ENCODE data around the gene CCDC137.

CCDC137 gene

DNA sequence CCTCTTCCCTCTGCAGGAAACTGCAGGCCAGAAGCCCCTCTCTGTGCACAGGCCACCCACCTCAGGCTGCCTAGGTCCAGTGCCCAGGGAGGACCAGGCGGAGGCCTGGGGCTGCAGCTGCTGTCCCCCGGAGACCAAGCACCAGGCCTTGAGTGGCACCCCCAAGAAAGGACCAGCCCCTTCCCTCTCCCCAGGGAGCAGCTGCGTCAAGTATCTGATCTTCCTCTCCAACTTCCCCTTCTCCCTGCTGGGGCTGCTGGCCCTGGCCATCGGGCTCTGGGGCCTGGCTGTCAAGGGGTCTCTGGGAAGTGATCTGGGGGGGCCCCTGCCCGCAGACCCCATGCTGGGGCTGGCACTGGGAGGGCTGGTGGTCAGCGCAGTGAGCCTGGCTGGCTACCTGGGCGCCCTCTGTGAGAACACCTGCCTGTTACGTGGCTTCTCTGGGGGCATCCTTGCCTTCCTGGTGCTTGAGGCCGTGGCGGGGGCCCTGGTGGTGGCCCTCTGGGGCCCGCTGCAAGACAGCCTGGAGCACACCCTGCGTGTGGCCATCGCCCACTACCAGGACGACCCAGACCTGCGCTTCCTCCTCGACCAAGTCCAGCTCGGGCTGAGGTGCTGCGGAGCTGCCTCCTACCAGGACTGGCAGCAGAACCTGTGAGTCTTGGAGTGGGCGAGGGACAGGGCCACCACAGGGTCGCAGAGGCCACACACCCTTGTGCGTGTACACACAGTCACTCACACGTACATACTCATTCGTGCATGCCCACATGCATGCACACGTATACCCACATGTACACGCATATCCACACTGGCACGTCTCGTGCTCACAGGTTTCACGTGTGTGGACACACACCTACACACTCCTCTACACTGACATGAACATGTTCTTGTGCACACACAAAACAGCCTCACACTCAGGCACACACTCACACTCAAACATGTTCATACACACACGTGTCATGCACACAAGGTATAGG, 21.3 kb upstream of the CCDC137 start:
- no peak for ATAC-seq (ENCODE audit: low read depth)
- no peak for DNase-seq (ENCODE audit: low spot score in 2 of 2)
- no peaks in the 10 kb centered on the region for H3K9me3 Mint-ChIP-seq
- H3K27ac Mint-ChIP-seq = no peak overlapping the region
- H3K4me1 Mint-ChIP-seq = peaks cover 2% of the 10 kb centered on the region
- no peaks in the 10 kb centered on the region for H3K36me3 Mint-ChIP-seq
- no peak overlapping the region for H3K4me3 Mint-ChIP-seq
- H3K27me3 Mint-ChIP-seq = peaks cover 2% of the 10 kb centered on the region

DNA sequence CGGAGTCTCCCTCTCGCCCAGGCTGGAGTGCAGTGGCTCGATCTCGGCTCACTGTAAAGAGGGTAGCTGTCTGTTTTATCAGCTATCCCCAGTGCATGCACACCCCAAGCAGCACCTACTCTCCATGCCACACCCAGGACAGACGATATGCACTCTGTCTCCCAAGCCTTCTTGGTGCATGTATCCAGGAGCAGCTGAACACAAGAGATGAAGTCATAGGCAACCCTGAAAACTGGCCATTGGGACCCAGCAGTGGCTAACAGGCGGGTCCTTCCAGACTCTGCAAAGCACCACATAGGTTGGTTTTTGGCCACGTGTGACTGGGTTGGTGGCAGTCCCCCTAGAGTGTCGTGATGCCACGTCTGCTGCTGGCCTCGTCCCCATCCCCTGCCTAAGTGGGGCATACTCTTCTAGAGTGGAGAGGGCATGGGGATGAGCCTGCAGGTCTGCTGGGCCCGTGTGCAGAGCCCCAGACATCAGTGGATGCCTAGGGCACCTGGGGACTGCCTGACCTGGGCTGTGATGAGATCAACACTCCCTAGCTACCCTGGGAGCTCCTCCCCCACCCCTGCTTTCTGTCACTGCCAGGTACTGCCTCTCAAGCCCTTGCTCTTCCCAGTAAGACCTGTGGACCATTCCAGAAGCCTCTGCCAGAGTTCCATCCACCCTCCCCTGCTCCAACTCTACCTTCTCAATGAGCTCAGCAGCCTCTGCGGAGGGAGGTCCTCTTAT, 19.5 kb upstream of the CCDC137 start:
- ATAC-seq (ENCODE audit: low read depth) = no peak
- Mint-ChIP-seq H3K27me3 (peaks cover 5% of the 10 kb centered on the region), H3K4me1 (peaks cover 5% of the 10 kb centered on the region), H3K36me3 (no peaks in the 10 kb centered on the region), H3K9me3 (no peaks in the 10 kb centered on the region), H3K27ac (no peak overlapping the region), H3K4me3 (no peak overlapping the region)
- no peak for DNase-seq (ENCODE audit: low spot score in 2 of 2)

DNA sequence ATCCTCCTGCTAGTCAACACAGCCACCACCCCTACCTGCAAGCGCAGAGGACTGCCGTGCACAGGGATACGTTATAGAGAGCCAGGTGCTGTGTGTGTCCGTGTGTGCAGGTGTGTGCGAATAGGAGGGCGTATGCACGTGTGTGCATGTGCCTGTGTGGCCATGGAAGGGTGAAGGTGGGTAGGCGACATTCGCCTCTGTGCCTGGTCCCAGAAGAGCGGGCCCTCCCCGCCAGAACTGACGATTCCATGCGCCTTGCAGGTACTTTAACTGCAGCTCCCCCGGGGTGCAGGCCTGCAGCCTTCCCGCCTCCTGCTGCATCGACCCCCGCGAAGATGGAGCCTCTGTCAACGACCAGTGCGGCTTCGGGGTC, 18.9 kb upstream of the CCDC137 start:
- Mint-ChIP-seq H3K36me3 (no peaks in the 10 kb centered on the region), H3K27ac (no peak overlapping the region), H3K4me1 (peaks cover 5% of the 10 kb centered on the region), H3K9me3 (no peaks in the 10 kb centered on the region), H3K27me3 (peaks cover 5% of the 10 kb centered on the region), H3K4me3 (no peak overlapping the region)
- DNase-seq (ENCODE audit: low spot score in 2 of 2) (no peak), ATAC-seq (ENCODE audit: low read depth) (no peak)

DNA sequence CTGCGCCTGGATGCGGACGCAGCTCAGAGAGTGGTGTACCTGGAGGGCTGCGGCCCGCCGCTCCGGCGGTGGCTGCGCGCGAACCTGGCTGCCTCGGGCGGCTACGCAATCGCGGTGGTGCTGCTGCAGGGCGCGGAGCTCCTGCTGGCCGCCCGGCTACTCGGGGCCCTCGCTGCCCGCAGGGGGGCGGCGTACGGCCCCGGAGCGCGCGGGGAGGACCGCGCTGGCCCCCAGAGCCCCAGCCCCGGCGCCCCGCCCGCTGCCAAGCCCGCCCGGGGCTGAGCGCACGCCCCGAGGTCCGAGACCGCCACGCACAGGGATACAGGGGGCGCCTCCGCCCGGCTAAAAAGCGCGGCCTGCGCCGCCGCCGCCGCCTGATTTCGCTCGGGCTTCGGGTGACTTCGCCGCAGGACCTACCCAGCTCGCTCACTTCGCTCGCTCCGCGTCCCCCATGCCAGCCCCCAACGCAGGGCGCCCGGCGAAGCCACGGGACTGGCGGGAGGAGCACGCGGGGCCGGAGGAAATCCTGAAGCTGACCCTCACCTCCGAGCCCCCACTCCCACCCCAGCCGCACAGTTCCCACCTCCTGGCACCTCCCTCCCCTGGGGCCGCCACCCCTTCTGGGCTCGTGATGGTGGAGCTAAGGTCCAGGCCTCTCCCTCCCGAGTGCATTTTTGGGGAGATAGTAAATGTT, 18.4 kb upstream of the CCDC137 start:
- Mint-ChIP-seq H3K4me3 (no peak overlapping the region), H3K9me3 (no peaks in the 10 kb centered on the region)
- no peak for ATAC-seq (ENCODE audit: low read depth)

DNA sequence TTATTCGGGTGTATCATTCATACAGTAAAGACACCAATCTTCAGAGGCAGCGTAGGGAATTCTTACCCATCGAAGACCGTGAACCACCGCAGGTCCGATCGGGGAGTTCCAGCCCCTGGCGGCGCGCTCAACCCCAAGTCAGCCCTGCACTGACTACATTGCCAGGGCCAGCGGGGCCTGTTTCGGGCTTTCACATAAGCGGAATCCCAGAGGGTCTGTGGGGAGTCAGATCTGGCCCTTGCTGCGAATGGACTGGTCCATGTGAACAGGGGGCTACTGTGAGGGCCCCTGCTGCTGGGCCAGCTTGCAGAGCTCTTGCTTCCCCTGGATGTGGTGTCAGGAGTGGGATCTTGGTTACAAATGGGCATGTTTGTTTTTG, 17.8 kb upstream of the CCDC137 start:
- no peak overlapping the region for H3K27ac Mint-ChIP-seq
- DNase-seq (ENCODE audit: low spot score in 2 of 2) (no peak), ATAC-seq (ENCODE audit: low read depth) (no peak)
- H3K27me3 Mint-ChIP-seq = peaks cover 9% of the 10 kb centered on the region
- H3K9me3 Mint-ChIP-seq = no peaks in the 10 kb centered on the region
- no peaks in the 10 kb centered on the region for H3K36me3 Mint-ChIP-seq
- H3K4me1 Mint-ChIP-seq = peaks cover 10% of the 10 kb centered on the region
- H3K4me3 Mint-ChIP-seq = no peak overlapping the region

More for the DNA sequence above, 18.4 kb upstream of the CCDC137 start:
- Mint-ChIP-seq H3K27me3 (peaks cover 5% of the 10 kb centered on the region), H3K36me3 (no peaks in the 10 kb centered on the region), H3K27ac (no peak overlapping the region), H3K4me1 (peaks cover 5% of the 10 kb centered on the region)
- no peak for DNase-seq (ENCODE audit: low spot score in 2 of 2)

DNA sequence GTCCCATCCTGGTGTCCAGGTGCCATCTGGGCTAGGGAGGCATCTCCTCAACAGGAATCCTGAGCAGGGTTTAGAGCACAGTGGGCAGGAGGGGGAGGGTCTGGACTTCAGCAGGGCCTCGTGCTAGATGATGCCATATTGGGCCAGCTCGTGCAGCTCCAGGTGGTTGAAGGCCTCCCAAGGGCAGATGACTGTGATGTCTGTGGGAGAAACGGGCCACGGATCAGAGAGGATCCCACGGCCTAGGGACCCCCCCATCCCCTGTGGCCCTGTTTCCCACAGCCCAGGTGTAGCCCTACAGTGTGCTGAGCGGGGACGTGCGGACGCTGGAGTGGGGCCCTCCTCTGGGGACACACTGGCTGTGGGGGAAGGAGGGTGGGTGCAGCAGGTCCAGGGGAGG, 15.6 kb upstream of the CCDC137 start:
- Mint-ChIP-seq H3K27ac (no peak overlapping the region), H3K4me3 (no peak overlapping the region), H3K36me3 (no peaks in the 10 kb centered on the region), H3K4me1 (peaks cover 10% of the 10 kb centered on the region), H3K9me3 (no peaks in the 10 kb centered on the region), H3K27me3 (peaks cover 7% of the 10 kb centered on the region)
- no peak for DNase-seq (ENCODE audit: low spot score in 2 of 2)
- ATAC-seq (ENCODE audit: low read depth) = no peak

DNA sequence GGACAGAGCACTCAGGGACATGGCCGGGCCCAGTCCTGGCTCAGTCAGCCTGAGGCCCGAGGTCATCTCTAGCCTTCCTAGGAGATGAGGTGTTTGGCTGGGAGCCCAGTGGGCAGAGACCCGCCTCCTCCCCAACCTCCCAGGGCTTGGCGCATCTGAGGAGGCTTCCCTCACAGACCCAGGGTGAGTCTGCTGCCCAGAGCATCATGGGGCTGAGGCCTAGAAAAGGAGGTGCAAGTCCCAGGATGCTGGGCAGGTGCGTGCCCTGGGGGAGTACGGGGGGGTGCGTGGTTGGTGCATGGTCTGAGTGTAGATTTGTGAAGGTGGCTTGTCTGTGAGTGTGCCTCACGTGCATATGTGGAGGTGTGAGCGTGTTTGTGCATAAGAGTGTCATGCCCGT, 14.8 kb upstream of the CCDC137 start:
- no peaks in the 10 kb centered on the region for H3K36me3 Mint-ChIP-seq
- ATAC-seq (ENCODE audit: low read depth) = no peak
- no peaks in the 10 kb centered on the region for H3K9me3 Mint-ChIP-seq
- H3K4me1 Mint-ChIP-seq = peaks cover 10% of the 10 kb centered on the region
- peaks cover 7% of the 10 kb centered on the region for H3K27me3 Mint-ChIP-seq
- DNase-seq (ENCODE audit: low spot score in 2 of 2) = no peak
- peak overlapping the region; percentile 59 for H3K4me3 Mint-ChIP-seq
- no peak overlapping the region for H3K27ac Mint-ChIP-seq

DNA sequence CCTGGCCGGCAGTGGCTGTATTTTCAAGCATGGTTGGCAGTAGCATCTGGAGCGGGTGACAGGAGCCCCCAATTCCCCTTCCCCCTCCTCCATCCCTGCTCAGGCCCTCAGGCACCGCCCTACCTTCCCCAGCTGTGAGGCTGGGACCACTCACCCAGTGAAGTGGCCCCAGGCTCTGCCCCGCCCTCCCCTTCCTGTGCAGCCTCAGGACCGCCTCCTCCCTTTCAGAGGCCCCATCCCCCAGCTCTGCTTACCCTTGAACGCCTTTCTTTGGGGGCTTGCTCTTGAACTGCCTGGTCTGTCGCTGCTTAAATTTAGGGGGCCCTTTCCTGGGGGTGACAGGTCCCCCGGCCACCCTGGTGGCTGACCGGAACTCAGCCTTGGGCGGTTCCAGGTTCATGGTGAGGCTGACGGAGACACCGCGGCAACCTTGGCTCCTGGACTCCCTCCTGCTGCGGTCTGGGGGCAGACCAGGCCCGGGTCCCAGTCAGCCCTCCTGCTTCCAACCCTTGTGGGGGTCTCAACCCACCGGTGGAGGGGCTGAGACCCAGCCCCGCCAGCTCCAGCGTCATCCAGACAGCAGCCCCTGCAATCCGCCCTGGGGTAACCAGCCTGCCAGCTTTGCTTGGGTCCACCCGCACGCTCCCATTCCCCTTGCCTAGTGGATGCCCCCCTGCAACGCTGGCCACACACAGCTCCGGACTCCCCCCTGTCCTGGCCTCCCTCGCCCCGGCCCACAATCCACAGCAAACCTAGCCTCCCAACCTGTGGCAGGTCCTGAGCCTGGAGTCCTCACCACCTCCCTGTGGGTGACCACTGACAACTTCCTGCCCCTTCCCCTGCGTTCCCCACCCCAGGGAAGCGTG, 13.4 kb upstream of the CCDC137 start:
- H3K4me3 Mint-ChIP-seq = peak overlapping the region; percentile 85
- H3K27me3 Mint-ChIP-seq = peaks cover 7% of the 10 kb centered on the region
- peak overlapping the region; percentile 67 for H3K27ac Mint-ChIP-seq
- H3K9me3 Mint-ChIP-seq = no peaks in the 10 kb centered on the region
- ATAC-seq (ENCODE audit: low read depth) (peak; percentile 72), DNase-seq (ENCODE audit: low spot score in 2 of 2) (peak in 1 of 2 donors; percentile 25)
- peaks cover 8% of the 10 kb centered on the region for H3K4me1 Mint-ChIP-seq
- H3K36me3 Mint-ChIP-seq = no peaks in the 10 kb centered on the region

DNA sequence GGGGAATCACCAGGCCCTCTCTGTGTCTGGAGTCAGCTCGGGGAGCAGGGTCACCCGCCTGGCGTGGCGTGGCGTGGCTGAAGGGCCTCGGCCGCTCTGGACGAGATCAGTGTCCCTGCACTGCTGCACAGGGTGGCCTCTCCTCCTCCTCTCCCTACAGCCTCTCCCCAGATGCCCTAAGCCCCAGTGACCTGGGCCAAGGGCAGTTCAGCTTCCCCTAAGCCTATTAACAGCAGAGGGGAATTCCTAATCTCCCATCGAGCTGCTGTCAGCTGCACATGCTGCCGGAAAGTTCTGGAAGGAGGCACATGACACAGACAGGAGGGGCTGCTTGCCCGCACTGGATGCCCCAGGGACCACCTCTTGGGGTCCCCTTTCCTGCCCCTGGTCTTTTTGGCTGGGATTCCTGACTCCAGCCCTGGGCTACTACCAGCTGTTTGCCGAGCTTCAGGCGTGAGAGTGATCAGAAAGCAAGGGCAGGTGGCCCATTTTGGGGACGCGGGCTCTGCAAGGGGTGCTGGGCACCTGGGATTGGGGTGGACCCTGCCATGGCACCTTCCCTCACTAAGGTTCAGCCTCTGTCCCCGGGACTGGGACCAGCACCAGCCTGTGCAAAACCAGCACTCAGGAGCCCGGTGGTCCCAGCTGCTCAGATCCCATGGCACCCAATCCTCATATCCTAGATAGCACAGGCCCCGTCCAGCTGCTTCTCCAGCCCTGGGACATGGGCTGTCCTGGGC, 11.0 kb upstream of the CCDC137 start:
- no peak for DNase-seq (ENCODE audit: low spot score in 2 of 2)
- Mint-ChIP-seq H3K27ac (no peak overlapping the region), H3K4me1 (peaks cover 8% of the 10 kb centered on the region), H3K27me3 (peaks cover 7% of the 10 kb centered on the region), H3K36me3 (no peaks in the 10 kb centered on the region), H3K4me3 (no peak overlapping the region), H3K9me3 (no peaks in the 10 kb centered on the region)
- no peak for ATAC-seq (ENCODE audit: low read depth)

DNA sequence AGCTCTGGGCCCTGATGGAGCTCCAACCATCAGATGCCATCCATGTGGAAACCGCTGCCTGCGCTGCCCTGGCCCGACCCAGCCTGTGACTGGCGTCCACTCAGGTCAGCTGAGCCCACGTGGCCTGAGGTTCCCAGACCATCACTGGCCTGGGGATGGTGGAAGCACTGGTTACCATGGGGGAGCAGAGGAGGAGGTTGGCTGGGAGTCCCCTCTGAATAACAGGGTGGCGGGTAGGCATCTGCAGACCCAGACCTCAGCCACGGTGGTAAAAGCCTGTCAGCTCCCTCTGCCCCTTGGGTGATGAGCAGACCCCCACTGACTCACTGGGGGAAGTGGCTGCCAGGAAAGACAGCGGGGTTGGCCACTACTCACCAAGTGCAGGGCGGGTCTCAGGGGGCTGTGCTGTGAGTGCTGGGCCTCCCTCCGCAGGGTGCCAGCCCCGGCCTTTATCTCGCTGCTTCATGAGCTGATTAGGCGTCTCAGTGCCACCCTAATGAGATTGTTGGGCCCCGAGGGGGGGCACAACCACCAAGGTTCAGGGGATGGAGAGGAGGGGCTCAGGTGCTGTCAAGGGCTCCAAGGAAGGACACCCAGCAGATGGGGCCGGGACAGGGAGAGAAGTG, 10.3 kb upstream of the CCDC137 start, which contains the start of gene PDE6G:
Gene PDE6G (minus strand): TSS at position 425 of the 626 bp plus-strand sequence. CDS start 3,237 bp downstream, outside the sequence.
- no peaks in the 10 kb centered on the region for H3K36me3 Mint-ChIP-seq
- H3K9me3 Mint-ChIP-seq = no peaks in the 10 kb centered on the region
- peaks cover 7% of the 10 kb centered on the region for H3K27me3 Mint-ChIP-seq
- no peak for ATAC-seq (ENCODE audit: low read depth)
- H3K4me1 Mint-ChIP-seq = peaks cover 8% of the 10 kb centered on the region
- H3K4me3 Mint-ChIP-seq = no peak within 1 kb of the TSS
- DNase-seq (ENCODE audit: low spot score in 2 of 2) = no peak
- no peak within 1 kb of the TSS for H3K27ac Mint-ChIP-seq

DNA sequence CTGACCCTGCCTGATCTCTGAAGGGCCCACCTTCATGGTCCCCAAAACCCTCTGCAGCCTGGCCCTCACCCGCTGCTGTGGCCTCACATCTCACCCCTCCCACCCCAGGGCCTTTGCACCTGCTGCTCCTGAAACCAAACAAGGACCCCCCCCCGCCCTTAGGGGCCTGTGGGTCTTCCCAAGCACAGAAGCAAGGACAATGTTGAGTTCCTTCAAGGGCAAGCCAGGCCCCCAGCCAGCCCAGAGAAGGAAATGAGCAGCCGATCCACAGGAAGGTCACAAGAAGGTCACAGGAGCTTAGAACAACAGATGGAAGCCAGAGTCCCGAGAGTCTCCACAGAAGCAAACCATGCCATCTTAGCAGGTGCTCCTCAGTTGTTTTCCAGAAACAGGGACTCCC, 9.7 kb upstream of the CCDC137 start:
- Mint-ChIP-seq H3K27ac (no peak overlapping the region), H3K4me1 (peaks cover 7% of the 10 kb centered on the region), H3K36me3 (no peaks in the 10 kb centered on the region), H3K9me3 (no peaks in the 10 kb centered on the region), H3K4me3 (no peak overlapping the region), H3K27me3 (peaks cover 5% of the 10 kb centered on the region)
- ATAC-seq (ENCODE audit: low read depth) (no peak), DNase-seq (ENCODE audit: low spot score in 2 of 2) (no peak)

DNA sequence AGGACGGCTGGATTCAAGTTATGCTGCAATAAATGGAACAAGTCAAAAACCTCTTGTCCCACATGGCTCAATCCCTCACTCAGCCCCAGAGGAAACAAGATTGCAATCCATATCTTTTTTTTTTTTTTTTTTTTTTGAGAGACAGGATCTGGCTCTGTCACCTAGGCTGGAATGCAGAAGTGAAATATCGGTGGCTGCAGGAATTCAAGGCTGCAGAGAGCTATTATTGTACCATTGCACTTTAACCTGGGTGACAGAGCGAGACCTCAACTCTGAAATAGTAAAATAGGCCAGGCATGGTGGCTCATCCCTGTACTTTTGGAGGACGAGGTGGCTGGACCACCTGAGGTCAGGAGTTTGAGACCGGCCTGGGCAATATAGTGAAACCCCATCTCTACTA, 7.5 kb upstream of the CCDC137 start:
- no peaks in the 10 kb centered on the region for H3K9me3 Mint-ChIP-seq
- no peak for DNase-seq (ENCODE audit: low spot score in 2 of 2)
- no peak overlapping the region for H3K4me3 Mint-ChIP-seq
- H3K27me3 Mint-ChIP-seq = no peaks in the 10 kb centered on the region
- no peaks in the 10 kb centered on the region for H3K36me3 Mint-ChIP-seq
- no peak overlapping the region for H3K27ac Mint-ChIP-seq
- no peak for ATAC-seq (ENCODE audit: low read depth)
- H3K4me1 Mint-ChIP-seq = no peaks in the 10 kb centered on the region

Data from memory B cell (primary cell).